ENCODE results near the gene CSNK1D.

DNA sequence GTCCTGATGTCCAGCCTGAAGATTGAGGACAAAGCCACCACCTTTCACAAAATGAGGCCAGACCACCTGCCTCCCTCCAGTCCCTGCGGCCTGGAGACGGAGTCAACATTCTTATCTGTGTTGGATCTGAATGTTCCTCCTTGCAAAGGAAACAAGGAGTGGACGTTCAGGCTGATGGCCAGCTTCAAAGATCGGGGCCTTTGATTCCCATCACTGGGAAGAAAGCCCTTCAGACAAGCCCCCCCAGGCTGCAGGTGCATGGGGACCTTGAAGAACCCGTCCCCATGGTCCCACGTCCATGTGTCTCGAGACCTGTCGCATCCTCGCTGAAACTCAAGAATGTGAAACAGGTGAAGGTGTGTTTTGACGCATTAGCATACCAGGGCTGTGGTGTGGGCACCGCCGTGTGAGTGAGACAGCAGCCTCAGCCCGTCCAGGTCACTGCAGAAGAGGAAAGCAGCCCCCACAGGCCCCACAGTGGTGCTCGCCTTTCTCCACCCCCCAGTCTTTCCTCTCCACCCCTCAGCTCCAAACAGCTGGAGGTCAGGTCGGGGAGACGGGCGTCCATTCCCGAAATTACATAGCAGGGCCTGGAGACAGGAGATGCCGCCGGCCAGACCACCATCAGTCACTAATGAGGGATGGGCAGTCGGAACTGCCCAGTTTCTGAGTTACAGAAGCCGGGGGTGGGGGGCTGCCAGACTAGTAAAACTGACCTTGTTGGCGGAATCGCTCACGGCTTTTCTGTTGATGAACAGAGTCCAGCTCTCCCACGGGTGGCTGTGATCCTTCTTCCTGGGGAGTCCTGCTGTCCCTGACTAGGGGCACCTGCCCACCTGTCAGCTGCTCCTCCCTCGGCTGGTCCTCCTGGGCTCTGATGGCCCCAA is 877 bp upstream of the CSNK1D start:
- TF ChIP-seq POLR2A (IDR thresholded peaks at IDR 0.05), result no peak
- TF ChIP-seq, protein P1, sequence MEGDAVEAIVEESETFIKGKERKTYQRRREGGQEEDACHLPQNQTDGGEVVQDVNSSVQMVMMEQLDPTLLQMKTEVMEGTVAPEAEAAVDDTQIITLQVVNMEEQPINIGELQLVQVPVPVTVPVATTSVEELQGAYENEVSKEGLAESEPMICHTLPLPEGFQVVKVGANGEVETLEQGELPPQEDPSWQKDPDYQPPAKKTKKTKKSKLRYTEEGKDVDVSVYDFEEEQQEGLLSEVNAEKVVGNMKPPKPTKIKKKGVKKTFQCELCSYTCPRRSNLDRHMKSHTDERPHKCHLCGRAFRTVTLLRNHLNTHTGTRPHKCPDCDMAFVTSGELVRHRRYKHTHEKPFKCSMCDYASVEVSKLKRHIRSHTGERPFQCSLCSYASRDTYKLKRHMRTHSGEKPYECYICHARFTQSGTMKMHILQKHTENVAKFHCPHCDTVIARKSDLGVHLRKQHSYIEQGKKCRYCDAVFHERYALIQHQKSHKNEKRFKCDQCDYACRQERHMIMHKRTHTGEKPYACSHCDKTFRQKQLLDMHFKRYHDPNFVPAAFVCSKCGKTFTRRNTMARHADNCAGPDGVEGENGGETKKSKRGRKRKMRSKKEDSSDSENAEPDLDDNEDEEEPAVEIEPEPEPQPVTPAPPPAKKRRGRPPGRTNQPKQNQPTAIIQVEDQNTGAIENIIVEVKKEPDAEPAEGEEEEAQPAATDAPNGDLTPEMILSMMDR (IDR thresholded peaks at IDR 0.05), result no peak

Measured in suprapubic skin (tissue), 3 donors.